ENCODE data around the gene PEPD. TPM values are rescaled to one million over a fixed set of nuclear protein-coding genes. Genes with fewer than 3 reads are reported as not detected.

The PEPD gene
- total RNA-seq, 1 experiment from 2014 or later: 84.3 TPM

GRCh38 chr19:33412601-33413425, 108.8 kb downstream of the PEPD start:
- DNase-seq: no peak
- Histone ChIP-seq H3K27me3 (ENCODE audit: control insufficient read depth, insufficient read depth, low read length) (no peaks in the 10 kb centered on the region), H3K4me3 (ENCODE audit: insufficient read depth, low read depth, low read length) (no peak overlapping the region), H3K36me3 (replicated peaks; ENCODE audit: control insufficient read depth, insufficient read depth, low read length) (no peaks in the 10 kb centered on the region)

- DNase-seq: no peak
- Histone ChIP-seq H3K36me3 (replicated peaks; ENCODE audit: control insufficient read depth, insufficient read depth, low read length) (no peaks in the 10 kb centered on the region), H3K4me3 (ENCODE audit: insufficient read depth, low read depth, low read length) (no peak overlapping the region), H3K27me3 (ENCODE audit: control insufficient read depth, insufficient read depth, low read length) (no peaks in the 10 kb centered on the region)
Measured at GRCh38 chr19:33411621-33412180, 109.9 kb downstream of the PEPD start.

GRCh38 chr19:33410915-33411401, 110.6 kb downstream of the PEPD start:
- no peaks in the 10 kb centered on the region for H3K27me3 ChIP-seq (ENCODE audit: control insufficient read depth, insufficient read depth, low read length)
- no peaks in the 10 kb centered on the region for H3K36me3 ChIP-seq (replicated peaks; ENCODE audit: control insufficient read depth, insufficient read depth, low read length)
- DNase-seq: no peak
- no peak overlapping the region for H3K4me3 ChIP-seq (ENCODE audit: insufficient read depth, low read depth, low read length)

- H3K27me3 ChIP-seq (ENCODE audit: control insufficient read depth, insufficient read depth, low read length): no peaks in the 10 kb centered on the region
- DNase-seq: no peak
- no peak overlapping the region for H3K4me3 ChIP-seq (ENCODE audit: insufficient read depth, low read depth, low read length)
- H3K36me3 ChIP-seq (replicated peaks; ENCODE audit: control insufficient read depth, insufficient read depth, low read length): no peaks in the 10 kb centered on the region
Measured at GRCh38 chr19:33409906-33410685, 111.5 kb downstream of the PEPD start.

DNA sequence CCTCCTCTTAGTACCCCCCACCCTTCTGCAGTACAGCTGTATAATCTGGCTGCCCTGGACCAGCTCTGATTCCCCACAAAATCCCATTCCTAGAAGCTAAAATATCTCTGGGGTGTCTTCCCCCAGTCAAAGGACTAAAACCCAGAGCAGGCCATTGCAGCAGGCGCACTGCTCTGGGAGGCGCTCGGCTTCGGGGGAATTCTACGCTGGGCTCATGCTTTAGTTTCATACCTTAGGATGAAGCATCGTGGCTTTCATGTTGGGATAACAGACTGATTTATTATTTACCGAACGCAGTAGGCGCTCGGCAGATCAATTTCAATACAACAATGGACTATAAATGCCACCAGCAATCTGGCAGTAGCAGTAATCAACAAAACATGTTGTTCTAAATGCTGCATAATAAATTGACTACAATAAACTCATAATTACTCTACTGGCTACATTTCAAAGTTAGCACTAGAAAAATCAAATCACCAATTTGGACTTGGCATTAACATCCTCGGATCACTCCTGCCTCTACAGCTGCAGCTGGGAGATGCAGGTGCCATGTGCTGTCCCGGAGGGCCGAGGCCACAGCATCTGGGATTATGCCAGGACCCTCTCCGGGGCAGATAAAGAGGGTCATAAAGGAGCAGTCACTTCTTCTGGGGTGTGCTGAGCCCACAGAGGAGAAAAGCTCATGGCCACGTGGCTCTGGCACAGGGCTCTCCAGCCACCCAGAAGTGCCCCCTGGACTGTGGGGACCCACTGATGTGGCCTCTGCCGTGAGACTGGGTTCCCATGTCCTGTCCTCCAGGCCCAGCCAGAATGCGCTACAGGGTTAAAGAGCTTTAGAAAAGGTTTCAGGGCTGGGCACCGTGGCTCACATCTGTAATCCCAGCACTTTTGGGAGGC, 112.8 kb downstream of the PEPD start:
- H3K4me3 ChIP-seq (ENCODE audit: insufficient read depth, low read depth, low read length): no peak overlapping the region
- H3K27me3 ChIP-seq (ENCODE audit: control insufficient read depth, insufficient read depth, low read length): no peaks in the 10 kb centered on the region
- DNase-seq: no peak
- no peaks in the 10 kb centered on the region for H3K36me3 ChIP-seq (replicated peaks; ENCODE audit: control insufficient read depth, insufficient read depth, low read length)

- Histone ChIP-seq H3K36me3 (replicated peaks; ENCODE audit: control insufficient read depth, insufficient read depth, low read length) (no peaks in the 10 kb centered on the region), H3K4me3 (ENCODE audit: insufficient read depth, low read depth, low read length) (no peak overlapping the region), H3K27me3 (ENCODE audit: control insufficient read depth, insufficient read depth, low read length) (no peaks in the 10 kb centered on the region)
- no peak for DNase-seq
Measured at GRCh38 chr19:33408116-33408515, 113.5 kb downstream of the PEPD start.

DNA sequence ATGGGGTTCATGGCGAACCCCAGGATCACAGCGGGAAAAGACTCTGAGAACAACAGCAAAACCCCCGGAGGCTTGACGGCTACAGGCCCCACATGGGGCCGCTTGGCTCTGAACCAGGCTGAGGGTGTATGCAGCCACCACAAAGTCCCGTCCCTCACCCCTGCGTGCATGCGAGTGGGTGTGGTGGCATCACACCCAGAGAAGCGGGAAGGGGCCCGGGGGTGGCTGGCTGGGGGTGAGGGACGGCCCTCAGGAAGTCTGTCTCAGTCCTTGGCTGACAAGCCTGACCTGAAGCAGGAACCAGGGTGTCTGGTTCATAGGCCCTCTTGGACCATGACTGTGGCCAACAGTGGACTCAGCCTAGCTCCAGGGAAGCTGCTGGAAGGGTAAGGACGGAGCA, 113.9 kb downstream of the PEPD start:
- DNase-seq: peak; percentile 48
- no peaks in the 10 kb centered on the region for H3K27me3 ChIP-seq (ENCODE audit: control insufficient read depth, insufficient read depth, low read length)
- no peaks in the 10 kb centered on the region for H3K36me3 ChIP-seq (replicated peaks; ENCODE audit: control insufficient read depth, insufficient read depth, low read length)
- H3K4me3 ChIP-seq (ENCODE audit: insufficient read depth, low read depth, low read length): no peak overlapping the region

GRCh38 chr19:33407140-33407551, 114.4 kb downstream of the PEPD start:
- H3K4me3 ChIP-seq (ENCODE audit: insufficient read depth, low read depth, low read length): no peak overlapping the region
- DNase-seq: no peak
- H3K27me3 ChIP-seq (ENCODE audit: control insufficient read depth, insufficient read depth, low read length): no peaks in the 10 kb centered on the region
- no peaks in the 10 kb centered on the region for H3K36me3 ChIP-seq (replicated peaks; ENCODE audit: control insufficient read depth, insufficient read depth, low read length)

- no peak overlapping the region for H3K4me3 ChIP-seq (ENCODE audit: insufficient read depth, low read depth, low read length)
- H3K27me3 ChIP-seq (ENCODE audit: control insufficient read depth, insufficient read depth, low read length): no peaks in the 10 kb centered on the region
- DNase-seq: peak; percentile 98
- no peaks in the 10 kb centered on the region for H3K36me3 ChIP-seq (replicated peaks; ENCODE audit: control insufficient read depth, insufficient read depth, low read length)
Measured at GRCh38 chr19:33406521-33407139, 115.0 kb downstream of the PEPD start.

DNA sequence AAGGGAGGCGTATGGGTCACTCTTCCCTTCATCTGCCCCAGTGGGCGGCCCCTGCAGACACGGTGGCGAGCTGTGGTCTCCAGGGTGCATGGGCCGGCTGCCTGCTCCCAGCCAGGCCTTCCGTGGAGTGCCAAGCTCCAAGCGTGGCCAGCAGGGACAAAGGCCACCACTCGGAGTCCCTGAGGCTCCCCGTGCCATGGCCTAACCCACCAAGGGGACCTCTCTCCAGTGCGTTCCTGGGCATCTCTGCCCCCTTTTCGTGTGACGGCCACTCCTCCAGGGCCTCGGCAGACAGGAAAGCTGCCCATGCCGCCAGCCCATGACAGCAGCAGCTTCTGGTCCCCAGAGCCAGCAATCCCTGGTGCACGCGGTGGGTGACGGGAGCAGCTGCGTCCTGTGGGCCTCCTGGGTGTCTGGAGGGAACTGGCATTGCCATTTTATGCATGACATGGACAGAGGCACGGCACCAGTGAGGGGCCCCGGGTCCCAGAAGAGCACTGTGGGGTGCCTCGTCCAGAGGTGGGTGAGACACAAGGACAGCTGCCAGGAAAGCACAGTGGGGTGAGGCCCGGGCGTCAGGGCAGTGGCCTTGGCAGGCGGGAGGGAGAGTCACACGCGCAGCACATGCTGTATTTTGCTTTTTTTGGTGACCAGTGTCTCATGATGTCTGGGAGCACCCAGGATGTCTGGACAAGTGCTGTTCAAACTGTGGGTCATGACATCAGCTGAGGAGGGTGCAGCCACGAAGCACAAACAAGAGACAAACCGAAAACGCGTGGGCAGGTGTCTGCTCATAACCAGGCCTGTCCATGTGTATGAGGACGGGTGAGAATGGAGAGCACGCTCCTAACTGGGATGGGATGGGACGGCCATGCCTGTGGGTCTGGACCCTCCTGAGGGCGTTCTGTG, 115.8 kb downstream of the PEPD start:
- Histone ChIP-seq H3K36me3 (replicated peaks; ENCODE audit: control insufficient read depth, insufficient read depth, low read length) (no peaks in the 10 kb centered on the region), H3K4me3 (ENCODE audit: insufficient read depth, low read depth, low read length) (no peak overlapping the region), H3K27me3 (ENCODE audit: control insufficient read depth, insufficient read depth, low read length) (no peaks in the 10 kb centered on the region)
- DNase-seq: peak; percentile 57

- no peak for DNase-seq
- Histone ChIP-seq H3K27me3 (ENCODE audit: control insufficient read depth, insufficient read depth, low read length) (no peaks in the 10 kb centered on the region), H3K36me3 (replicated peaks; ENCODE audit: control insufficient read depth, insufficient read depth, low read length) (no peaks in the 10 kb centered on the region), H3K4me3 (ENCODE audit: insufficient read depth, low read depth, low read length) (no peak overlapping the region)
Measured at GRCh38 chr19:33405254-33405552, 116.4 kb downstream of the PEPD start.

DNA sequence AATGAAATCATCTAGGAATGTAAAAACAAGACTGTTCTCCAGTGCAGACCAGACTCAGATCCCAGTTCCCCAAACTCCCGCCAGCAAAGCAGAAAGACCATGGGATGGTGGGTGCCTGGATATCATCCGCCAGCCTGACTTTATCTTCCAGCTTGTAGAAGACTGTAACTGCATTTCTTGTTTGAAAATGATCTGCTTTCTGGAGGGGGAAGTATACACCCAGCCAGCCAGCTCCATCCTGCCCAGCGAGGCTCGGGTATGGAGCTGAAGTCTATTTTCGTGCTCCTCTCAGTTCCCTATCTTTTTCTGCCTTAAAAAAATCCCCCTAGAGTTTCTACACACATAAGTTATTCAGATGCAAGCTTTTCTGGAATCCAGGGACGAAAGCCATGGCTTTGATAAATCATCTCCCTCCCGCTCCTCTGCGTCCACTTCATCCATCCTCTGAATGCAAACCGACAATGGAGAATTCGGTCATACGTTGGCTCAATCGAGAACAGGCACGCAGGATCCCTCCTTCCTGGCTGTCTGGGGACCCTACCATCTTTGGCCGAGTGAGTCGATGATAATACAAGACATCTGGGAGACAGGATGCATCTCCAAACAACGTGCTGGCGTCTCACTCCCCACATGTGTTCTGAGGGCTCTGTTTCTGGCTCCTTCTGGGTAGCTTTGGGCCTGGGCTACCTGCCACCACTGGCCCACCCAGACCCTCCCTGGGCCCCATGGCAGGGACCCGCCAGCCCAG, 116.9 kb downstream of the PEPD start:
- H3K4me3 ChIP-seq (ENCODE audit: insufficient read depth, low read depth, low read length): no peak overlapping the region
- no peaks in the 10 kb centered on the region for H3K27me3 ChIP-seq (ENCODE audit: control insufficient read depth, insufficient read depth, low read length)
- peak; percentile 45 for DNase-seq
- no peaks in the 10 kb centered on the region for H3K36me3 ChIP-seq (replicated peaks; ENCODE audit: control insufficient read depth, insufficient read depth, low read length)

- peak; percentile 28 for DNase-seq
- Histone ChIP-seq H3K4me3 (ENCODE audit: insufficient read depth, low read depth, low read length) (no peak overlapping the region), H3K36me3 (replicated peaks; ENCODE audit: control insufficient read depth, insufficient read depth, low read length) (no peaks in the 10 kb centered on the region), H3K27me3 (ENCODE audit: control insufficient read depth, insufficient read depth, low read length) (no peaks in the 10 kb centered on the region)
Measured at GRCh38 chr19:33403973-33404304, 117.7 kb downstream of the PEPD start.

Data from H7 (cell line).